GM23248 (cell line): ENCODE data around the gene ZFAND6. TPM values are rescaled to one million over a fixed set of nuclear protein-coding genes. Genes with fewer than 3 reads are reported as not detected.
"Not testable (repeated sequence)": the region's sequence is repeated elsewhere in the genome, so short reads cannot be mapped to it uniquely, and the experiment has no call there.

Experiments used
- DNase-seq: peaks from one replicate; pipeline ENCODE4 v3.0.0-alpha.2; 2015
- H2AFZ ChIP-seq: fragments of 200-600 bp; sonication (generic); 2 replicates; pipeline ENCODE4 v1.6.1; 2016; ENCODE audit warnings: antibody characterized with exemption
- H3F3A ChIP-seq: fragments of 200-600 bp; sonication (generic); 2 replicates; pipeline ENCODE4 v1.6.1; 2016; ENCODE audit warnings: mild to moderate bottlenecking, antibody characterized with exemption, mixed run types; ENCODE audit not compliant: insufficient read depth
- H3K27ac ChIP-seq: fragments of 200-600 bp; sonication (generic); 2 replicates; pipeline ENCODE4 v1.5.1; 2016; ENCODE audit warnings: mild to moderate bottlenecking
- H3K27me3 ChIP-seq: fragments of 200-600 bp; sonication (generic); replicated peaks from 2 replicates; pipeline ENCODE4 v1.6.1; 2016; ENCODE audit warnings: mild to moderate bottlenecking; ENCODE audit not compliant: insufficient read depth
- H3K36me3 ChIP-seq: fragments of 200-600 bp; sonication (generic); 2 replicates; pipeline ENCODE4 v1.6.1; 2016; ENCODE audit warnings: low read depth, mild to moderate bottlenecking
- H3K4me1 ChIP-seq: fragments of 200-600 bp; sonication (generic); 2 replicates; pipeline ENCODE4 v1.6.1; 2016; ENCODE audit warnings: mild to moderate bottlenecking; ENCODE audit not compliant: insufficient read depth
- H3K4me2 ChIP-seq: fragments of 200-600 bp; sonication (generic); one replicate; pipeline ENCODE4 v1.6.1; 2016; ENCODE audit warnings: mild to moderate bottlenecking; ENCODE audit not compliant: unreplicated experiment
- H3K4me3 ChIP-seq: fragments of 200-600 bp; sonication (generic); 2 replicates; pipeline ENCODE4 v1.5.1; 2016; ENCODE audit warnings: mild to moderate bottlenecking
- H3K79me2 ChIP-seq: fragments of 200-600 bp; sonication (generic); 2 replicates; pipeline ENCODE4 v1.6.1; 2016; ENCODE audit warnings: mild to moderate bottlenecking; ENCODE audit not compliant: insufficient read depth
- H3K9ac ChIP-seq: fragments of 200-600 bp; sonication (generic); 2 replicates; pipeline ENCODE4 v1.6.1; 2016; ENCODE audit warnings: mild to moderate bottlenecking
- H3K9me2 ChIP-seq: fragments of 200-600 bp; sonication (generic); 2 replicates; pipeline ENCODE4 v1.6.1; 2016; ENCODE audit warnings: mixed run types, mild to moderate bottlenecking, moderate library complexity; ENCODE audit not compliant: insufficient read depth
- H3K9me3 ChIP-seq: fragments of 200-600 bp; sonication (generic); one replicate; pipeline ENCODE4 v1.6.1; 2017; ENCODE audit warnings: low read depth
- H4K20me1 ChIP-seq: fragments of 200-600 bp; sonication (generic); 2 replicates; pipeline ENCODE4 v1.6.0; 2016; ENCODE audit not compliant: insufficient read depth
- EZH2 ChIP-seq: fragments of 200-600 bp; sonication (generic); IDR thresholded peaks from 2 replicates; pipeline ENCODE4 v1.6.1; 2018; ENCODE audit warnings: antibody characterized with exemption, mild to moderate bottlenecking; ENCODE audit not compliant: insufficient read depth, poor library complexity, severe bottlenecking
- EZH2phosphoT487 ChIP-seq: fragments of 200-600 bp; sonication (generic); IDR thresholded peaks from 2 replicates; pipeline ENCODE4 v1.6.1; 2018; ENCODE audit warnings: antibody characterized with exemption, moderate library complexity, mild to moderate bottlenecking, low read depth; ENCODE audit not compliant: insufficient read depth
- WGBS, 2 experiments: methylation state at CpG; one replicate each; pipeline ENCODE4 v1.1.6; 2015 to 2017; ENCODE audit warnings: low lambda C conversion rate in 2 of 2, low coverage in 1 of 2; ENCODE audit errors: missing lambda C conversion rate in 2 of 2; 5-methylcytosine and 5-hydroxymethylcytosine counted together
- in situ Hi-C: fragments of 300-500 bp; cut with MboI; formaldehyde crosslinking; loops from 2 replicates; pipeline ENCODE4 v1.15.0; 2020
- polyA plus RNA-seq: library from polyadenylated mRNA; unstranded; fragments of >200 nt; fragmentation: Nextera tagmentation; extraction: Ambion mirVana; gene quantifications from 2 replicates; pipeline ENCODE4 v1.2.1, GENCODE V29; 2016
- total RNA-seq: library from RNA; depleted of rRNA; stranded (reverse); fragments of >200 nt; shearing (Covaris generic); gene quantifications from 2 replicates; pipeline ENCODE4 v1.2.3, GENCODE V29; 2014

The ZFAND6 gene
- total and polyA plus RNA-seq, 2 experiments from 2014 or later = 101 to 104 TPM

GRCh38 chr15:80153900-80154299, 94.4 kb downstream of the ZFAND6 start:
- H3K79me2 ChIP-seq = peaks cover 17% of the 10 kb centered on the region; the same call in 1 of the 2 replicates
- no peak for DNase-seq
- 81 to 83% methylated on average over 4 of the region's 4 CpGs for WGBS, 2 experiments
- H3K4me2 ChIP-seq = peak overlapping the region; percentile 90
- no peaks in the 10 kb centered on the region for H4K20me1 ChIP-seq
- peak overlapping the region; percentile 87; the same call in 1 of the 2 replicates for H3K4me3 ChIP-seq
- no peaks in the 10 kb centered on the region for H3K9me2 ChIP-seq
- peak overlapping the region; percentile 64 for H3K27ac ChIP-seq
- no peaks in the 10 kb centered on the region for H3K27me3 ChIP-seq
- H3K9me3 ChIP-seq = no peaks in the 10 kb centered on the region
- H3K9ac ChIP-seq = peak overlapping the region; percentile 84; the same call in 1 of the 2 replicates
- H3K4me1 ChIP-seq = peaks cover 7% of the 10 kb centered on the region; the same call in 1 of the 2 replicates
- peaks cover 8% of the 10 kb centered on the region; the same call in 1 of the 2 replicates for H3F3A ChIP-seq
- no peak for TF ChIP-seq EZH2
- no peak for TF ChIP-seq EZH2phosphoT487
- in situ Hi-C loops = no loop called here
- H2AFZ ChIP-seq = peak overlapping the region; percentile 85
- no peaks in the 10 kb centered on the region for H3K36me3 ChIP-seq

DNA sequence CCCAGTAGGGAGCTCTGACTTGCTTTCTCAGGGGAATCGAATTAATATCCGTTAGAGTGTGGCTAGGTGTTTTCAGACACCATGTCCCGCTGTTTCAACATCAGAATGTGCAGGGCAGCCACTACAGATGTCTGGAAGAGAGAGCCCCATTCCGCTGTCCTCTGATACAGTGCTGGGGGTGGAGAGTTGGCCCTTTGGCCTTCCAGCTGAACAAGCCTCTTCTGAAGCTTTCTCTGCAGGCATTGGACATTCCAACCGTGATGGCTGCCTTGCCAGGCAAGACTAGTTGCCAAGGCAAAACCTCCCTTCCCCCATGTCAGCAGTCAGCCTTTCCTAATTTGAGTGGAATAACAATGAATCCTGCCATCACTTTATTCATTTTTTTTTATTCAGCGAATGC, 94.9 kb downstream of the ZFAND6 start:
- in situ Hi-C loops = no loop called here
- Histone ChIP-seq H3K27me3 (no peaks in the 10 kb centered on the region), H3F3A (peaks cover 10% of the 10 kb centered on the region; the same call in 1 of the 2 replicates), H3K9me2 (no peaks in the 10 kb centered on the region), H3K79me2 (peaks cover 17% of the 10 kb centered on the region; the same call in 1 of the 2 replicates), H3K27ac (no peak overlapping the region), H3K4me3 (no peak overlapping the region), H3K9me3 (no peaks in the 10 kb centered on the region), H2AFZ (no peak overlapping the region), H3K9ac (no peak overlapping the region), H3K4me1 (peaks cover 7% of the 10 kb centered on the region; the same call in 1 of the 2 replicates), H3K36me3 (no peaks in the 10 kb centered on the region; the same call in 1 of the 2 replicates), H3K4me2 (no peak overlapping the region), H4K20me1 (no peaks in the 10 kb centered on the region)
- TF ChIP-seq EZH2phosphoT487 (no peak), EZH2 (no peak)
- no peak for DNase-seq
- WGBS, 2 experiments = 75% methylated on average over 6 of the region's 6 CpGs

- H3K4me2 ChIP-seq = no peak overlapping the region
- H3K9me2 ChIP-seq = no peaks in the 10 kb centered on the region
- H3K36me3 ChIP-seq = no peaks in the 10 kb centered on the region; the same call in 1 of the 2 replicates
- no peak overlapping the region for H2AFZ ChIP-seq
- H3K9ac ChIP-seq = no peak overlapping the region
- H3K4me3 ChIP-seq = no peak overlapping the region
- no peaks in the 10 kb centered on the region for H3K9me3 ChIP-seq
- DNase-seq = no peak
- 90 to 94% methylated on average over 5 of the region's 5 CpGs for whole genome bisulfite sequencing, 2 experiments
- in situ Hi-C loops = no loop called here
- H3K4me1 ChIP-seq = peaks cover 12% of the 10 kb centered on the region
- no peak overlapping the region for H3K27ac ChIP-seq
- TF ChIP-seq EZH2 (no peak), EZH2phosphoT487 (no peak)
- H3K27me3 ChIP-seq = no peaks in the 10 kb centered on the region
- H3F3A ChIP-seq = peaks cover 16% of the 10 kb centered on the region
- H4K20me1 ChIP-seq = no peaks in the 10 kb centered on the region
- peaks cover 17% of the 10 kb centered on the region; the same call in 1 of the 2 replicates for H3K79me2 ChIP-seq
These were observed 95.5 kb downstream of the ZFAND6 start for GRCh38 chr15:80155001-80155377.

DNA sequence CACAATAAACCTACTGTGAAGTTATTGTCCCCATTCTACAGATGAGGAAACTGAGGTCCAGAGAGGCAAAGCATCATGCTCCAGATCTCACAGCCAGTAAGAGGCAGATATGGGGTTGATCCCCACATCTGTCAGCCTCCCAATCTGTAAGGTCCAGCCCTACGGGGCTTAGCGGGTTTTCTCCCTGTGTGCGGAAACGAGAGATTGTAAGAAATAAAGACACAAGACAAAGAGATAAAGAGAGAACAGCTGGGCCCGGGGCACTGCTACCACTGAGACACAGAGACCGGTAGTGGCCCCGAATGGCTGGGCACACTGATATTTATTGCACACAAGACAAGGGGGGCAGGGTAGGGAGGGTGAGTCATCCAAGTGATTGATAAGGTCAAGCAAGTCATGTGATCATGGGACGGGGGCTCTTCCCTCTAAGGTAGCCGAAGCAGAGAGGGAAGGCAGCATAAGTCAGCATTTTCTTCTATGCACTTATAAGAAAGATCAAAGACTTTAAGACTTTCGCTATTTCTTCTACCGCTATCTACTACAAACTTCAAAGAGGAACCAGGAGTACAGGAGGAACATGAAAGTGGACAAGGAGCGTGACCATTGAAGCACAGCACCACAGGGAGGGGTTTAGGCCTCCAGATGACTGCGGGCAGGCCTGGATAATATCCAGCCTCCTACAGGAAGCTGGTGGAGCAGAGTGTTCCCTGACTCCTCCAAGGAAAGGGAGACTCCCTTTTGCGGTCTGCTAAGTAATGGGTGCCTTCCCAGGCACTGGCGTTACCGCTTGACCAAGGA, 96.1 kb downstream of the ZFAND6 start:
- Histone ChIP-seq H3F3A (peaks cover 20% of the 10 kb centered on the region), H3K4me1 (peaks cover 17% of the 10 kb centered on the region), H3K79me2 (peaks cover 17% of the 10 kb centered on the region; the same call in 1 of the 2 replicates)
- H3K36me3 ChIP-seq, H3K27me3 ChIP-seq, DNase-seq, H3K9me3 ChIP-seq, H3K4me2 ChIP-seq, H2AFZ ChIP-seq, H4K20me1 ChIP-seq, in situ Hi-C loops, H3K9ac ChIP-seq, H3K27ac ChIP-seq, H3K9me2 ChIP-seq, H3K4me3 ChIP-seq: not testable (repeated sequence)
- 79 to 80% methylated on average over 16 of the region's 16 CpGs for WGBS, 2 experiments
